Osteoblast (primary cell): ENCODE measurements around the gene AOAH. TPM values are rescaled to one million over a fixed set of nuclear protein-coding genes. Genes with fewer than 3 reads are reported as not detected.

Experiments used
- DNase-seq: peaks from one replicate; pipeline ENCODE4 v3.0.0; 2011; ENCODE audit warnings: low spot score, mixed read lengths; ENCODE audit not compliant: insufficient read length; ENCODE audit errors: missing footprints
- H2AFZ ChIP-seq: 2 replicates; pipeline ENCODE4 v1.6.0; 2011; ENCODE audit warnings: mild to moderate bottlenecking, low read length
- H3K27ac ChIP-seq: 2 replicates; pipeline ENCODE4 v1.5.1; 2011; ENCODE audit warnings: mild to moderate bottlenecking, low read depth, low read length, moderate library complexity
- H3K27me3 ChIP-seq: 2 replicates; pipeline ENCODE4 v1.6.0; 2012; ENCODE audit warnings: mild to moderate bottlenecking, control low read depth, inconsistent platforms, low read length, moderate library complexity; ENCODE audit not compliant: insufficient read depth
- H3K36me3 ChIP-seq: 2 replicates; pipeline ENCODE4 v1.5.1; 2011; ENCODE audit warnings: mild to moderate bottlenecking, low read length, control low read depth, moderate library complexity; ENCODE audit not compliant: insufficient read depth
- H3K4me1 ChIP-seq: 2 replicates; pipeline ENCODE4 v1.5.1; 2011; ENCODE audit warnings: mild to moderate bottlenecking, low read length, control low read depth, moderate library complexity; ENCODE audit not compliant: insufficient read depth
- H3K4me2 ChIP-seq: 2 replicates; pipeline ENCODE4 v1.6.0; 2011; ENCODE audit warnings: mild to moderate bottlenecking, low read length; ENCODE audit not compliant: insufficient read depth
- H3K4me3 ChIP-seq: fragments of 200-600 bp; sonication (generic); 3 replicates; pipeline ENCODE4 v1.5.1; 2012; ENCODE audit warnings: mild to moderate bottlenecking, low read length, inconsistent platforms; ENCODE audit not compliant: insufficient read depth
- H3K79me2 ChIP-seq: 2 replicates; pipeline ENCODE4 v1.6.0; 2012; ENCODE audit warnings: mild to moderate bottlenecking, low read length, control low read depth, inconsistent platforms; ENCODE audit not compliant: insufficient read depth
- H3K9me3 ChIP-seq: 2 replicates; pipeline ENCODE4 v1.5.1; 2011; ENCODE audit warnings: low read depth, low read length, control low read depth
- H4K20me1 ChIP-seq: 2 replicates; pipeline ENCODE4 v1.6.0; 2012; ENCODE audit warnings: mild to moderate bottlenecking, low read length, control low read depth; ENCODE audit not compliant: insufficient read depth
- CTCF ChIP-seq: IDR thresholded peaks from 2 replicates; pipeline ENCODE4 v1.5.1; 2011; ENCODE audit warnings: mild to moderate bottlenecking, low read depth, low read length, moderate library complexity; ENCODE audit errors: extremely low read depth
- total RNA-seq: library from RNA; depleted of rRNA; stranded (reverse); fragments of >200 nt; gene quantifications from 2 replicates; pipeline ENCODE4 v1.2.3, GENCODE V29; 2012

The AOAH gene
- total RNA-seq, 1 donor: under 0.01 TPM

GRCh38 chr7:36682102-36682501 is 42.2 kb downstream of the AOAH start:
- Histone ChIP-seq H3K4me1 (no peaks in the 10 kb centered on the region), H3K79me2 (no peaks in the 10 kb centered on the region), H3K4me3 (no peak overlapping the region), H3K4me2 (no peak overlapping the region), H3K27ac (no peak overlapping the region), H3K27me3 (no peaks in the 10 kb centered on the region), H3K9me3 (no peaks in the 10 kb centered on the region), H4K20me1 (no peaks in the 10 kb centered on the region), H3K36me3 (no peaks in the 10 kb centered on the region), H2AFZ (no peak overlapping the region)
- no peak for DNase-seq
- no peak for TF ChIP-seq CTCF

- H3K27me3 ChIP-seq: no peaks in the 10 kb centered on the region
- H3K4me1 ChIP-seq: no peaks in the 10 kb centered on the region
- H3K79me2 ChIP-seq: no peaks in the 10 kb centered on the region
- H3K4me2 ChIP-seq: no peak overlapping the region
- H3K27ac ChIP-seq: no peak overlapping the region
- TF ChIP-seq CTCF: no peak
- H3K4me3 ChIP-seq: no peak overlapping the region
- no peaks in the 10 kb centered on the region for H3K36me3 ChIP-seq
- no peak overlapping the region for H2AFZ ChIP-seq
- no peak for DNase-seq
- no peaks in the 10 kb centered on the region for H3K9me3 ChIP-seq
- H4K20me1 ChIP-seq: no peaks in the 10 kb centered on the region
These were observed 46.4 kb downstream of the AOAH start for GRCh38 chr7:36677769-36678437.

GRCh38 chr7:36673703-36674102 is 50.6 kb downstream of the AOAH start:
- no peak overlapping the region for H3K4me3 ChIP-seq
- DNase-seq: no peak
- H2AFZ ChIP-seq: no peak overlapping the region
- H3K4me2 ChIP-seq: no peak overlapping the region
- H4K20me1 ChIP-seq: no peaks in the 10 kb centered on the region
- no peaks in the 10 kb centered on the region for H3K36me3 ChIP-seq
- no peak overlapping the region for H3K27ac ChIP-seq
- H3K4me1 ChIP-seq: peaks cover 4% of the 10 kb centered on the region
- no peaks in the 10 kb centered on the region for H3K27me3 ChIP-seq
- H3K9me3 ChIP-seq: no peaks in the 10 kb centered on the region
- no peak for TF ChIP-seq CTCF
- H3K79me2 ChIP-seq: no peaks in the 10 kb centered on the region

DNA sequence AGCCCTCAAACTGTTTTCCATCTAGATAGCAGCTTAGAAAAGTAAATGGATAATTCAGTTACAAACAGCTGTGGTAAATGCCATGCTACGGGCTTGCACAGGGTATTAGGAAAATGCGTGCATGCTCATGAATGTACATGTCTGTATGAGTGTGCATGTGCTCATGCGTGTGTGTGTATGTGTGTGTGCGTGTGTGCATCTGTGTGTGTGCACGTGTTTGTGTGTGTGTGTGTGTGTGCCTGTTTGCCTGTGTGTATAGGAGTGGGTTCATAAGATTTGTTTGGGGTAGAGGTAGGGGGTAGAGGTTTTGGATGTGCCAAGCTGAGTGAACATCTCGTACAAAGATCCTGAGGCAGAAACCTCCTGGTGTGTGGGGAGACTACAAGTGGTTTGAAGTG is 52.9 kb downstream of the AOAH start:
- no peak for TF ChIP-seq CTCF
- no peaks in the 10 kb centered on the region for H3K9me3 ChIP-seq
- H3K27ac ChIP-seq: no peak overlapping the region
- H3K36me3 ChIP-seq: no peaks in the 10 kb centered on the region
- no peaks in the 10 kb centered on the region for H4K20me1 ChIP-seq
- no peak overlapping the region for H3K4me2 ChIP-seq
- no peaks in the 10 kb centered on the region for H3K27me3 ChIP-seq
- no peak overlapping the region for H2AFZ ChIP-seq
- DNase-seq: no peak
- H3K4me1 ChIP-seq: peaks cover 10% of the 10 kb centered on the region
- no peaks in the 10 kb centered on the region for H3K79me2 ChIP-seq
- no peak overlapping the region for H3K4me3 ChIP-seq
